ENCODE measurements around the gene CREBL2.

The CREBL2 gene

DNA sequence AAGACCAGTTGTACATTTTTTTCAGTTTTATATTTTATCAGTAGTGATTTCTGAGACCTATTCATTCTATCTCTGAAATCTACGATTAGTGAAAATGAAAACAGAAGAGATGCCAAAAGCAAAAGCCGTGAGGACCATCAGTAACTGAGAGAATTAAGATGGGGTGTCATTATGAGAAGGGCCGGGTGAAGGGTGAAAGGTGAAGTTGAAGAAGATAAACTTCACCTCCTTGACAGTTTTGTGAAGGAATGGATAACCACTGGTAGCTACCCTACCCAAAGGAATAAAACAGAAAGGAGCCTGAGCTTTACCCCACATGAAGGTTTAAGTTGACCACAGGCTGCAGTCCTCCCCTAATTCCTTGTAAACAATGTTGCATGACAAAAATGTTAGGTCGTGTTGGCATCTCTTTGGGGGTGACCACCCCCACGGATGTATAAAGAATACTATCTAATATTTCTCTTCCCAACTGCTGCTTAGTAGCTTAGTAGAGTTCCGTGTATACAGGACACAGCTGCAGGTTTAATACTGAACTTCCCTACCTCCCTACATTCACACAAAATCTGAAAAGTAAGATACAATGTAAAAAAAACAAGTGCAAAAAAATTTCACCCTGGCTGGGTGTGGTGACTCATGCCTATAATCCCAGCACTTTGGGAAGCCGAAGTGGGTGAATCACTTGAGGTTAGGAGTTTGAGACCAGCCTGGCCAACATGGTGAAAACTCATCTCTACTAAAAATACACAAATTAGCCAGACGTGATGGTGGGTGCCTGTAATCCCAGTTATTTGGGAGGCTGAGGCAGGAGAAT is 60.4 kb downstream of the CREBL2 start:
- DNase-seq, result no peak

DNA sequence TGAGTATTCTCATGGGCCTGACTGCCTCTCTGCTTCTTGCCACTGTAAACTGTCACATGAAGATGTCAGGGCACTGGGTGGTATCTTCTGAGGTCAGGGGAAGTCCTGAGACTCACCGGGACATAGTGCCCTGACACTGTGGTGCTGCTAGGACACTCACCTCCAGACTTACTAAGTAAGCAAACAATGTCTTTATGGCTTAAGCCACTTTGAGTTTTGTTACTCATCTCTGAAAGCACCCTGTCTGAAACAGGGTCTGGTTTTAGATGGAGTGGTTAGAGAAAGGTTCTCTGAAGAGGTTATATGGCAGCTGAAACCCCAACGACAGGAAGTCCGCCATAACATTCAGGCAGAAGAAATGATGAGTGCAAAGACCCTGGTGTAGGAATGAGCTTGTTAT is 61.6 kb downstream of the CREBL2 start:
- DNase-seq, result no peak

GRCh38 chr12:12676605-12677004 is 64.9 kb downstream of the CREBL2 start:
- no peak for DNase-seq

- no peak for DNase-seq
Observed at GRCh38 chr12:12681061-12681765, 69.5 kb downstream of the CREBL2 start.

DNA sequence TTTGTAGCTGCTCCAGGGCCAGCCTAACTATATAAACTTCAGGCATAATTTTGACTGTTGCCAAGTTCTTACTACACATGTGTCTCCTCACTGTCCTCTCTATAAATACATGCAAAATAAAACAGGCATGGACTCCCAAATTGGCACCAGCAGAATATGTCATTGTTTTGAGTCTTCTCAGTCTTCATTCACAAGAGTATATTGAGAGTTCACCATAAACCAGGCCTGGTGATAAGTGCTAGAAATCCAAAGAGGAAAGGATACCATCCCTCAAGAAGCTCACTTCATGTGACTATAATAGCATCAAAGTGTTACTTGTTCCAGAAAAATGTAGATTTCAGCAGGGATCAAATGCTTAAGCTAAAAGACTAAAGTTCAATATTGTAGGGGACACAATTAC is 70.6 kb downstream of the CREBL2 start:
- no peak for DNase-seq

DNA sequence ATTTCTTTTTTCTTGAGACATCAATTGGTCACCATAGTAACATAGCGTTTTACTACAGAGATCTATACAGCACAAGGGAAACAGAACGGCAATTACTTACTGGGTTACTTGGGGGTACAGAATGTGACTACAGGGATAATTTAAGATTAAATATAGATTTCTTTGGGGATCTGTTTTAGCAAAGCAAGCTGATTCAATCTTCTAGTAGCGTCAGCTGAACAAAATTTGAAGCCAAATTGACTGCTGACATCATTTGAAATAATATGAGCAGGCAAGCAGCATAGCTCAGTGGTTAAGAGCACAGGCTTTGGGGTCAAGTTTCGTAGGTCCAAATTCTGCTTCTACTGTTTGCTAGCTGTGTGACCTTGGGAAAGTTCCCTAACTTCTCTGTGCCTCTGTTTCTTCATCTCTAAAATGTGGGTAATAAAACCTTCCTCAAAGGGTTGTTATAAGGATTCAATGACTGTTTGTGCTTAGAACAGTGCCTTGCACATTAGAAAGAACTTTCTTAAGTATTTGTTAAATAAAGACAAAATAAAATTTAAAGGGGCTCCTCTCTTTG is 71.5 kb downstream of the CREBL2 start:
- no peak for DNase-seq

DNA sequence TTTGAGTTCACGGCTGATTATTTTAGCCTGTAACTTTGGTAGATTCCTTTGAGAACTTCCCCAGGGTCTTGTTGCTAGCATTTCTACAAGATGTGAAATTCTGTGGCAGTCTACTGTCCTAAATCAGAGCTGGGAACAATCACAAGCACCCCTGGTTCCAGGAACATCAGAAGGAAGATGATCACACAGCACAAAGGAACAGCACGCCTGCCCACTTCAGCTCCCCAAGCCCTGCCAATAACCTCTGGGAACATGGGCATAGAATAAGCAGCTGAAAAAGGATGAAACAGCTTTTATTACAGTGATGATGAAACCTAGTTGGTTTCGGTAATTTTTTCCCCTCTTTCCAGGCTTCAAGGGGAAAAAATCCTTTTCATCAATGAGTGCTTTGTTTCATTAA is 72.0 kb downstream of the CREBL2 start:
- DNase-seq, result peak in 13 of 56 donors; percentile 1 to 32 (median 11)

- DNase-seq, result peak in 53 of 56 donors; percentile 9 to 90 (median 68)
Observed at GRCh38 chr12:12684375-12685106, 72.9 kb downstream of the CREBL2 start.

DNA sequence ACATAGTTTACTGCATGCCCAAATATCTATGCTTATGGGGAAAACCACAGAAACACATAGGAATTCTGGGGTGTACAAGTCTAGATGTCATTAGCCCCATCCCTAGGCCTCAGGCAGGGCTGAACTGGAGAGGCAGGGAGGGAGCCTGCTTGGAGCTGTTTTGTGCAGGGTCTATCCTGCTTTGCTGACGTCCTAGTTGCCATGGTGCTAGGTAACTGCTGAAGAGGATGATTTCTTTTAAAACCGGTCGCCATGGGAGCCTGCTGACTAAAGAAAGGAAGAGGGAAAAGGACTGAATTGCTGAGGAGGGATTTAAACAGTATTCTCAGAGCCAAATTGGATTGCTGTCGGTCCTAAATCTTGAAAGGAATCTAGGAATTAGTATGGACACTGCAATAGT is 73.6 kb downstream of the CREBL2 start:
- peak in 48 of 56 donors; percentile 5 to 89 (median 50) for DNase-seq

GRCh38 chr12:12686472-12686871 is 74.8 kb downstream of the CREBL2 start:
- no peak for DNase-seq

DNA sequence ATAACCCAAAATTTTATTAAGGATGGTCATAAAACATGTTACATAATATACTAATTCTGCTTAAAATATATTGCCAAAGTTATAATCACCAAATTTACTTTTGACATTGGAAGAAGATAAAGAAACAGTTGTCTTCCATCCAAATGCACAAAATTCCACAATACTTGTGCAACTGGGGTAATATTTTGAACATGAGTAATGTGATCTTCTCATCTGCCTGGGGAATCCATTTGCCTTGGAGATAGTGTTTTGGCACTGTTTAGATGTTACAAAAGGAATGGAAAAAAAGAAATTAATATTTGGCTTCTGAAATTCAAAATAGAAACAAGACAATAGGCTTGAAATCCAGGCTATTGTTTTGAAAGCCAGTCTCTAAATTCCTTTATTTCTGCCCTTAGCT is 75.2 kb downstream of the CREBL2 start:
- DNase-seq, result no peak

GRCh38 chr12:12689647-12690300 is 78.1 kb downstream of the CREBL2 start:
- no peak for DNase-seq

- DNase-seq, result no peak
Observed at GRCh38 chr12:12691549-12691948, 79.9 kb downstream of the CREBL2 start.

DNA sequence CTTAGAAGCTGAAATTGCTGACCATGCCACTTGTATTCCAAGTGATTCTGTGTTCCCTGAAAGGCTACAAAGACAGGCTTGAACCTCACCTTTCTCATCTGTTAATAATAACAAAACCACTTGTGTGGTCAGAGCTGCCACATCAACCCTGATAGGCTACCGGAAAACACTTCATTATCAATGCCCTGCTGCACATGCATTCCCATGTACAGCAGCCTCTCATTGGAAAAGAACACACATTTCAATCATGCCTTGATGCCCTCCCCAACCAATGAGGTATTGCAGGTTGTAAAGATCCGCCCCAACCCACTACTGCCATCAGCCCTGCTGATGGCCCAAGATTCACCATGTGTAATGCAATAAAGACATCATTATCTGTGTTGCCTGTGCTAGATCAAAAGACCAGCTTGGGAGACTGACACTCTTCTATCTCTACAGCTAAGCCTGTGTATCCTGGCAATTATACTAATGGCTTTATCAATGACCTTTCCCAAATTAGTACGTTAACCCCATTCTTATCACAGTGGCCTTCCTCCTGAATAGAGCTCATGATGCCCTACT is 81.5 kb downstream of the CREBL2 start:
- no peak for DNase-seq
